Fibroblast of lung (primary cell): ENCODE measurements around the gene GRIN2A. TPM values are rescaled to one million over a fixed set of nuclear protein-coding genes. Genes with fewer than 3 reads are reported as not detected.

Experiments
- DNase-seq, 2 donors: peaks; one replicate each; pipeline versions ENCODE4 v3.0.0 to v3.0.0-alpha.2; 2010; ENCODE audit warnings: low read depth in 2 of 2
- H2AFZ ChIP-seq: 2 replicates; pipeline ENCODE4 v1.5.1; 2012; ENCODE audit warnings: low read length, control low read depth, inconsistent platforms
- H3K27ac ChIP-seq: 2 replicates; pipeline ENCODE4 v1.5.1; 2011; ENCODE audit warnings: low read length, control low read depth; ENCODE audit not compliant: insufficient read depth
- H3K27me3 ChIP-seq: 2 replicates; pipeline ENCODE4 v1.5.1; 2011; ENCODE audit warnings: mild to moderate bottlenecking, low read length; ENCODE audit not compliant: control insufficient read depth, insufficient read depth
- H3K36me3 ChIP-seq: 2 replicates; pipeline ENCODE4 v1.5.1; 2011; ENCODE audit warnings: low read length; ENCODE audit not compliant: control insufficient read depth, insufficient read depth
- H3K4me1 ChIP-seq: 2 replicates; pipeline ENCODE4 v1.5.1; 2011; ENCODE audit warnings: low read length; ENCODE audit not compliant: control insufficient read depth, insufficient read depth; ENCODE audit errors: extremely low read depth
- H3K4me2 ChIP-seq: 2 replicates; pipeline ENCODE4 v1.5.1; 2011; ENCODE audit warnings: low read length, control low read depth; ENCODE audit not compliant: insufficient read depth; ENCODE audit errors: extremely low read depth
- H3K4me3 ChIP-seq, 4 experiments: fragments of 200-600 bp in 1 of 4; sonication (generic) in 1 of 4; replicated peaks in 1 of 4; 2 replicates each; pipeline ENCODE4 v1.5.1; 2011 to 2016; ENCODE audit warnings: low read length in 4 of 4, low read depth in 3 of 4, mild to moderate bottlenecking in 3 of 4, control low read depth in 2 of 4, inconsistent platforms in 1 of 4, mixed read lengths in 1 of 4; ENCODE audit not compliant: insufficient read depth in 1 of 4; ENCODE audit errors: control extremely low read depth in 1 of 4
- H3K79me2 ChIP-seq: 2 replicates; pipeline ENCODE4 v1.5.1; 2012; ENCODE audit warnings: mild to moderate bottlenecking, low read length, inconsistent platforms; ENCODE audit not compliant: control insufficient read depth, insufficient read depth
- H3K9ac ChIP-seq: 2 replicates; pipeline ENCODE4 v1.5.1; 2011; ENCODE audit warnings: mild to moderate bottlenecking, low read length, control low read depth; ENCODE audit not compliant: insufficient read depth
- H3K9me3 ChIP-seq: 2 replicates; pipeline ENCODE4 v1.5.1; 2012; ENCODE audit warnings: low read depth, low read length; ENCODE audit not compliant: control insufficient read depth, insufficient read depth
- H4K20me1 ChIP-seq: 2 replicates; pipeline ENCODE4 v1.5.1; 2011; ENCODE audit warnings: low read length; ENCODE audit not compliant: control insufficient read depth, insufficient read depth; ENCODE audit errors: extremely low read depth
- EZH2 ChIP-seq: IDR thresholded peaks from 2 replicates; pipeline ENCODE4 v1.5.1; 2012; ENCODE audit warnings: low read length, control low read depth, mild to moderate bottlenecking; ENCODE audit errors: missing control alignments
- polyA plus RNA-seq, 2 donors: library from polyadenylated mRNA; depleted of rRNA in 1 of 2; stranded (reverse) in 1 of 2; unstranded in 1 of 2; fragments of >200 nt; gene quantifications; 2 replicates each; pipeline ENCODE4 v1.2.1, GENCODE V29; 2011 to 2012; ENCODE audit warnings: missing spikeins in 1 of 2
- total RNA-seq: library from RNA; depleted of rRNA; stranded (reverse); fragments of >200 nt; gene quantifications from 2 replicates; pipeline ENCODE4 v1.2.1, GENCODE V29; 2014
- TF ChIP-seq, protein P1 (sequence below), 2 donors: IDR thresholded peaks in 1 of 2; conservative IDR thresholded peaks in 1 of 2; 1 replicate in 1 of 2; 2 replicates in 1 of 2; pipeline ENCODE4 v1.5.1; 2011 to 2012; ENCODE audit warnings: low read length in 2 of 2, control low read depth in 1 of 2, inconsistent platforms in 1 of 2, low read depth in 1 of 2, mild to moderate bottlenecking in 1 of 2

Gene GRIN2A
- total and polyA plus RNA-seq, 2 donors (not counting 1 experiment from before 2014, with no cell fraction given) = 0.15 to 0.33 TPM

DNA sequence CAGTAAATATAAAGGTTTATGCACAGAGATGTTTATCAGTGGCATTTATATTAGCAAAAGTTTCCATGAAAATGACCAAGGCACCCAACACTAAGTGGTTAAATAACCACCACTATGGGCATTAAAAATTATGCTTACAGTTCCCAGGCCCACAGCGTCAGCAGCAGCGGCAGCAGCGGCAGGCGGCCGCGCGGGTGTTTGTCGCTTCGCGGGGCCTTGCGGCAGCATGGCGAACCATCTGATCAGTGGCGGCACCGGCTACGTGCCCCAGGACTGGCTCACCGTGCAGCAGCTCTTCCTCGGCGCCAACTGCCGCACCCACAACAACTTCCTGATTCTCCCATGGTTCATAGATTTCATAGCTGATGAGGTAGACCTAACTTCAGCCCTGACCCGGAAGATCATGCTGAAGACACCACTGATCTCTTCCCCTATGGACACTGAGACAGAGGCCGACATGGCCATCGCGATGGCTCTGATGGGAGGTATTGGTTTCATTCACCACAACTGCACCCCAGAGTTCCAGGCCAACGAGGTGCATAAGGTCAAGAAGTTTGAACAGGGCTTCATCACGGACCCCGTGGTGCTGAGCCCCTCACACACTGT lies 71.0 kb downstream of the GRIN2A start:
- TF ChIP-seq, protein P1, sequence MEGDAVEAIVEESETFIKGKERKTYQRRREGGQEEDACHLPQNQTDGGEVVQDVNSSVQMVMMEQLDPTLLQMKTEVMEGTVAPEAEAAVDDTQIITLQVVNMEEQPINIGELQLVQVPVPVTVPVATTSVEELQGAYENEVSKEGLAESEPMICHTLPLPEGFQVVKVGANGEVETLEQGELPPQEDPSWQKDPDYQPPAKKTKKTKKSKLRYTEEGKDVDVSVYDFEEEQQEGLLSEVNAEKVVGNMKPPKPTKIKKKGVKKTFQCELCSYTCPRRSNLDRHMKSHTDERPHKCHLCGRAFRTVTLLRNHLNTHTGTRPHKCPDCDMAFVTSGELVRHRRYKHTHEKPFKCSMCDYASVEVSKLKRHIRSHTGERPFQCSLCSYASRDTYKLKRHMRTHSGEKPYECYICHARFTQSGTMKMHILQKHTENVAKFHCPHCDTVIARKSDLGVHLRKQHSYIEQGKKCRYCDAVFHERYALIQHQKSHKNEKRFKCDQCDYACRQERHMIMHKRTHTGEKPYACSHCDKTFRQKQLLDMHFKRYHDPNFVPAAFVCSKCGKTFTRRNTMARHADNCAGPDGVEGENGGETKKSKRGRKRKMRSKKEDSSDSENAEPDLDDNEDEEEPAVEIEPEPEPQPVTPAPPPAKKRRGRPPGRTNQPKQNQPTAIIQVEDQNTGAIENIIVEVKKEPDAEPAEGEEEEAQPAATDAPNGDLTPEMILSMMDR (conservative IDR thresholded peaks at IDR 0.05 in 1 of 2, IDR thresholded peaks at IDR 0.05 in 1 of 2; ENCODE audit: low read depth in 1 of 2, low read length in 2 of 2) = no peak
- TF ChIP-seq EZH2 = no peak
- no peaks in the 10 kb centered on the region for H3K36me3 ChIP-seq
- no peaks in the 10 kb centered on the region for H3K27me3 ChIP-seq
- H3K4me2 ChIP-seq = no peak overlapping the region
- no peak overlapping the region for H3K9ac ChIP-seq
- H3K9me3 ChIP-seq = no peaks in the 10 kb centered on the region
- H3K27ac ChIP-seq = no peak overlapping the region
- no peaks in the 10 kb centered on the region for H3K4me1 ChIP-seq
- H4K20me1 ChIP-seq = no peaks in the 10 kb centered on the region
- no peak for DNase-seq
- H3K4me3 ChIP-seq = no peak overlapping the region
- no peaks in the 10 kb centered on the region for H3K79me2 ChIP-seq
- H2AFZ ChIP-seq = no peak overlapping the region

DNA sequence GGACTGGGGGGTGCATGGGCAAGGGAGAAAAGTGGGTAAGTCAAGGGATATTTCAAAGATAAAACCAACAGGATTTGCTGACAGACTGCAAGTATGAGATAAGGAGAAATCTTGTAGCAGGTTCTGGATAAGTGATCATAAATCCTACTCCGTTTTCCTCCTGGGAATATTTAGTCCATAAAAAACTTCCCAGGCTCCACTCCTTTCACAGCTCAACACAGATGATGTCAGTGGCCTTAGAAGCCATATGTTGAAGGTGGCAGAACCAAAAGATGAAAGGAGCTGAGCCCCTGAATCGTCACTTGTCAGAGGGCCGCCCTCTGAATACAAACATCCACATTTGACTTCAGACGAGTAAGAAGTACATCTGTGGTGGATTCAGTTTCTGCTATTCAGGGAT lies 71.7 kb downstream of the GRIN2A start:
- Histone ChIP-seq H3K9me3 (no peaks in the 10 kb centered on the region), H3K4me3 (no peak overlapping the region), H3K4me2 (no peak overlapping the region), H2AFZ (no peak overlapping the region), H3K4me1 (no peaks in the 10 kb centered on the region), H3K36me3 (no peaks in the 10 kb centered on the region), H3K79me2 (no peaks in the 10 kb centered on the region), H3K27me3 (no peaks in the 10 kb centered on the region), H4K20me1 (no peaks in the 10 kb centered on the region), H3K27ac (no peak overlapping the region), H3K9ac (no peak overlapping the region)
- TF ChIP-seq, protein P1 (conservative IDR thresholded peaks at IDR 0.05 in 1 of 2, IDR thresholded peaks at IDR 0.05 in 1 of 2; ENCODE audit: low read depth in 1 of 2, low read length in 2 of 2) = no peak
- no peak for TF ChIP-seq EZH2
- no peak for DNase-seq

DNA sequence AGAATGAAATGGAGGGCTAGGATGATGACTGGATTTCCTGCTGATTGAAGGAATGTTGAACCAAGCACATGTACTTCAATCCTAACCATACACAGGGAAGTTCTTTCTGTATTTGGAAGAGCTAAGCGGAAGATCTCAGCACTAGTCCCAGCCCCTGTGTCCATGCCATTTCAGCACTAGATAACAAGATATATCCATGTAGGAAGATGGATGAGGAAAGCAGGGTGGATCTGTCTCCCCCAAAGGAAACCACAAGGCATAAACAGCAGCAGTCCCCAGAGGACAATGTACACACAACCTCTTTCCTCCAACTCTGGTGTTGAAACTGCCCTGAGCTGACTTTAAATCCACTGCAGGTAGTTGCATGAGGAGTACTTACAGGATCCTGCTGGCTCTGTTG lies 75.1 kb downstream of the GRIN2A start:
- Histone ChIP-seq H4K20me1 (no peaks in the 10 kb centered on the region), H3K4me3 (no peak overlapping the region), H3K9me3 (no peaks in the 10 kb centered on the region), H3K9ac (no peak overlapping the region), H3K27ac (no peak overlapping the region), H3K36me3 (no peaks in the 10 kb centered on the region), H3K4me2 (no peak overlapping the region), H2AFZ (no peak overlapping the region), H3K4me1 (peaks cover 2% of the 10 kb centered on the region), H3K27me3 (no peaks in the 10 kb centered on the region), H3K79me2 (no peaks in the 10 kb centered on the region)
- TF ChIP-seq, protein P1 (conservative IDR thresholded peaks at IDR 0.05 in 1 of 2, IDR thresholded peaks at IDR 0.05 in 1 of 2; ENCODE audit: low read depth in 1 of 2, low read length in 2 of 2) = no peak
- TF ChIP-seq EZH2 = no peak
- no peak for DNase-seq
